WTC11 (cell line): ENCODE measurements around the gene PSMG2. TPM values are rescaled to one million over a fixed set of nuclear protein-coding genes. Genes with fewer than 3 reads are reported as not detected.

ENCODE experiments used
- ATAC-seq: fragments of 200-7000 bp; cut with Tn5 transposase; 2 replicates; pipeline ENCODE4 v1.10.0; 2021; ENCODE audit warnings: mild to moderate bottlenecking, moderate library complexity
- CTCF ChIA-PET: fragments of 300-600 bp; sonication (Branson Sonifier 250); formaldehyde crosslinking; loops from one replicate; lab custom pipeline; 2021; ENCODE audit warnings: antibody characterized with exemption; lab: Charles Lee
- POLR2A ChIA-PET: fragments of 350-600 bp; sonication (Branson Sonifier 250); formaldehyde crosslinking; loops from one replicate; lab custom pipeline; 2021; ENCODE audit warnings: antibody characterized with exemption; lab: Charles Lee
- DNase-seq: peaks from one replicate; pipeline ENCODE4 v3.0.0; 2021; ENCODE audit warnings: low spot score
- H3K27ac Mint-ChIP-seq: 2 replicates; pipeline ENCODE4 v1.8.0; 2021; ENCODE audit warnings: mixed read lengths
- H3K27me3 Mint-ChIP-seq: 2 replicates; pipeline ENCODE4 v1.8.0; 2021; ENCODE audit warnings: low read depth, mild to moderate bottlenecking, moderate library complexity, mixed read lengths
- H3K36me3 Mint-ChIP-seq: 2 replicates; pipeline ENCODE4 v1.8.0; 2021; ENCODE audit warnings: mixed read lengths
- H3K4me1 Mint-ChIP-seq: 2 replicates; pipeline ENCODE4 v1.8.0; 2022; ENCODE audit warnings: mixed read lengths
- H3K4me3 Mint-ChIP-seq: 2 replicates; pipeline ENCODE4 v1.8.0; 2021; ENCODE audit warnings: mild to moderate bottlenecking, moderate library complexity, mixed read lengths
- H3K9me3 Mint-ChIP-seq: 2 replicates; pipeline ENCODE4 v1.8.0; 2021; ENCODE audit warnings: mixed read lengths
- FOXK1 ChIP-seq: sonication (generic); formaldehyde crosslinking; IDR thresholded peaks from 2 replicates; pipeline ENCODE4 v1.8.0; 2022; ENCODE audit warnings: mild to moderate bottlenecking, moderate library complexity, missing genetic modification reagents
- IRF2 ChIP-seq: sonication (generic); formaldehyde crosslinking; IDR thresholded peaks from 2 replicates; pipeline ENCODE4 v1.8.0; 2022; ENCODE audit warnings: low read depth, missing genetic modification reagents, borderline replicate concordance
- KAT7 ChIP-seq: sonication (generic); formaldehyde crosslinking; IDR thresholded peaks from 2 replicates; pipeline ENCODE4 v1.8.1; 2023; ENCODE audit warnings: missing genetic modification reagents, mild to moderate bottlenecking, borderline replicate concordance
- PRRX2 ChIP-seq: fragments of 250-450 bp; sonication (Bioruptor Pico); IDR thresholded peaks from 2 replicates; pipeline ENCODE4 v1.8.0; 2021; ENCODE audit warnings: mild to moderate bottlenecking
- SP1 ChIP-seq: sonication (generic); formaldehyde crosslinking; conservative IDR thresholded peaks from 2 replicates; pipeline ENCODE4 v1.8.1; 2022; ENCODE audit warnings: missing genetic modification reagents
- ZNF138 ChIP-seq: sonication (generic); formaldehyde crosslinking; conservative IDR thresholded peaks from 2 replicates; pipeline ENCODE4 v1.8.1; 2022; ENCODE audit warnings: mild to moderate bottlenecking, moderate library complexity, missing genetic modification reagents
- ZNF232 ChIP-seq: sonication (generic); formaldehyde crosslinking; IDR thresholded peaks from 2 replicates; pipeline ENCODE4 v1.8.0; 2022; ENCODE audit warnings: mild to moderate bottlenecking, missing genetic modification reagents
- total RNA-seq: library from RNA; stranded (reverse); gene quantifications from 3 replicates; pipeline ENCODE4 v1.2.3, GENCODE V29; 2021
- TF ChIP-seq, protein P1 (sequence below): sonication (generic); formaldehyde crosslinking; conservative IDR thresholded peaks from 2 replicates; pipeline ENCODE4 v1.8.1; 2023; ENCODE audit warnings: mild to moderate bottlenecking, low read depth, missing genetic modification reagents, moderate library complexity
- TF ChIP-seq, protein P2 (sequence below): fragments of 250-450 bp; sonication (Bioruptor Pico); IDR thresholded peaks from 2 replicates; pipeline ENCODE4 v1.9.0; 2021; ENCODE audit warnings: mild to moderate bottlenecking
- TF ChIP-seq, protein P3 (sequence below): sonication (generic); formaldehyde crosslinking; IDR thresholded peaks from 2 replicates; pipeline ENCODE4 v1.8.0; 2022; ENCODE audit warnings: mild to moderate bottlenecking, missing genetic modification reagents
- TF ChIP-seq, protein P4 (sequence below): sonication (generic); formaldehyde crosslinking; IDR thresholded peaks from 2 replicates; pipeline ENCODE4 v1.8.0; 2022; ENCODE audit warnings: mild to moderate bottlenecking, missing genetic modification reagents
- TF ChIP-seq, protein P5 (sequence below): sonication (generic); formaldehyde crosslinking; IDR thresholded peaks from 2 replicates; pipeline ENCODE4 v1.8.1; 2022; ENCODE audit warnings: low read depth, missing genetic modification reagents, borderline replicate concordance
- TF ChIP-seq, protein P6 (sequence below): fragments of 250-450 bp; sonication (Bioruptor Pico); IDR thresholded peaks from 2 replicates; pipeline ENCODE4 v1.8.0; 2021; ENCODE audit warnings: mild to moderate bottlenecking
- TF ChIP-seq, protein P7 (sequence below): sonication (generic); formaldehyde crosslinking; IDR thresholded peaks from 2 replicates; pipeline ENCODE4 v1.8.1; 2022; ENCODE audit warnings: missing genetic modification reagents, borderline replicate concordance
- TF ChIP-seq, protein P8 (sequence below): sonication (generic); formaldehyde crosslinking; IDR thresholded peaks from 2 replicates; pipeline ENCODE4 v1.8.0; 2022; ENCODE audit warnings: missing genetic modification reagents
- TF ChIP-seq, protein P9 (sequence below): fragments of 250-450 bp; sonication (Bioruptor Pico); IDR thresholded peaks from 2 replicates; pipeline ENCODE4 v1.9.0; 2021; ENCODE audit warnings: mild to moderate bottlenecking, borderline replicate concordance

PSMG2 gene
- total RNA-seq, 1 experiment from 2014 or later: 78.9 TPM

DNA sequence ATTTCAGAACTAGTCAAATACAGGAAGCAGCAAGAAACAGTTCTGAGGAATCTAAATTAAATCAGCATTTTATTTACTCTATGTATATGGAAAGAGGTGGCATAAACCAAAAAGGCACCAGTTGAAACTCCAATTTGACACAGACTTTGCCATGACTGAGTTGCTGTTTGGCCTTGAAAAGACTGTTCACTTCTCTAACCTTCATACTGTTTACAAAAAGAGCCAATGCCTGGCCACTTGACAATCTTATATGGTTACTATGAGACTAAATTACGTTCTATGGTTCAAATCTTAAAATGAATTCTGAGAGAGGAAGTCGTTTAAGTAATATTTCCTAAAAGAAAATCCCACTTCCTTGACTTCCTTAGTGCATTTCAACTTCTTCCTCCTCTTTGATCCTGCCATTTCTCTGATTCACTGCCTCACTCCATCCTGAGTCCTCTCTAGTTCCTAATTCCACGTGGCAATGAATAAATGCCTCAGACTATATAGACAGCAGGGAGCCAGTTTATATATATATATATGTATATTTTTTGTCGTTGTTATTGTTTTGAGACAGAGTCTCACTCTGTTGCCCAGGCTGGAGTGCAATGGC, 13.5 kb upstream of the PSMG2 start:
- ATAC-seq: no peak
- Mint-ChIP-seq H3K27me3 (no peaks in the 10 kb centered on the region), H3K9me3 (no peaks in the 10 kb centered on the region), H3K36me3 (peaks cover 11% of the 10 kb centered on the region), H3K4me3 (no peak overlapping the region), H3K27ac (peak overlapping the region; percentile 70; the same call in 1 of the 2 replicates), H3K4me1 (no peaks in the 10 kb centered on the region)
- POLR2A ChIA-PET: no interaction called here
- TF ChIP-seq IRF2 (CRISPR knock-in tag) (no peak), KAT7 (no peak), FOXK1 (CRISPR knock-in tag) (no peak), ZNF232 (CRISPR knock-in tag) (no peak), ZNF138 (CRISPR knock-in tag) (no peak), PRRX2 (CRISPR knock-in tag) (no peak), SP1 (no peak)
- TF ChIP-seq, protein P1, sequence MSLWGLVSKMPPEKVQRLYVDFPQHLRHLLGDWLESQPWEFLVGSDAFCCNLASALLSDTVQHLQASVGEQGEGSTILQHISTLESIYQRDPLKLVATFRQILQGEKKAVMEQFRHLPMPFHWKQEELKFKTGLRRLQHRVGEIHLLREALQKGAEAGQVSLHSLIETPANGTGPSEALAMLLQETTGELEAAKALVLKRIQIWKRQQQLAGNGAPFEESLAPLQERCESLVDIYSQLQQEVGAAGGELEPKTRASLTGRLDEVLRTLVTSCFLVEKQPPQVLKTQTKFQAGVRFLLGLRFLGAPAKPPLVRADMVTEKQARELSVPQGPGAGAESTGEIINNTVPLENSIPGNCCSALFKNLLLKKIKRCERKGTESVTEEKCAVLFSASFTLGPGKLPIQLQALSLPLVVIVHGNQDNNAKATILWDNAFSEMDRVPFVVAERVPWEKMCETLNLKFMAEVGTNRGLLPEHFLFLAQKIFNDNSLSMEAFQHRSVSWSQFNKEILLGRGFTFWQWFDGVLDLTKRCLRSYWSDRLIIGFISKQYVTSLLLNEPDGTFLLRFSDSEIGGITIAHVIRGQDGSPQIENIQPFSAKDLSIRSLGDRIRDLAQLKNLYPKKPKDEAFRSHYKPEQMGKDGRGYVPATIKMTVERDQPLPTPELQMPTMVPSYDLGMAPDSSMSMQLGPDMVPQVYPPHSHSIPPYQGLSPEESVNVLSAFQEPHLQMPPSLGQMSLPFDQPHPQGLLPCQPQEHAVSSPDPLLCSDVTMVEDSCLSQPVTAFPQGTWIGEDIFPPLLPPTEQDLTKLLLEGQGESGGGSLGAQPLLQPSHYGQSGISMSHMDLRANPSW (CRISPR knock-in tag): no peak
- TF ChIP-seq, protein P2, sequence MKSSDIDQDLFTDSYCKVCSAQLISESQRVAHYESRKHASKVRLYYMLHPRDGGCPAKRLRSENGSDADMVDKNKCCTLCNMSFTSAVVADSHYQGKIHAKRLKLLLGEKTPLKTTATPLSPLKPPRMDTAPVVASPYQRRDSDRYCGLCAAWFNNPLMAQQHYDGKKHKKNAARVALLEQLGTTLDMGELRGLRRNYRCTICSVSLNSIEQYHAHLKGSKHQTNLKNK (CRISPR knock-in tag): no peak
- TF ChIP-seq, protein P3, sequence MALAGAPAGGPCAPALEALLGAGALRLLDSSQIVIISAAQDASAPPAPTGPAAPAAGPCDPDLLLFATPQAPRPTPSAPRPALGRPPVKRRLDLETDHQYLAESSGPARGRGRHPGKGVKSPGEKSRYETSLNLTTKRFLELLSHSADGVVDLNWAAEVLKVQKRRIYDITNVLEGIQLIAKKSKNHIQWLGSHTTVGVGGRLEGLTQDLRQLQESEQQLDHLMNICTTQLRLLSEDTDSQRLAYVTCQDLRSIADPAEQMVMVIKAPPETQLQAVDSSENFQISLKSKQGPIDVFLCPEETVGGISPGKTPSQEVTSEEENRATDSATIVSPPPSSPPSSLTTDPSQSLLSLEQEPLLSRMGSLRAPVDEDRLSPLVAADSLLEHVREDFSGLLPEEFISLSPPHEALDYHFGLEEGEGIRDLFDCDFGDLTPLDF (CRISPR knock-in tag): no peak
- TF ChIP-seq, protein P4, sequence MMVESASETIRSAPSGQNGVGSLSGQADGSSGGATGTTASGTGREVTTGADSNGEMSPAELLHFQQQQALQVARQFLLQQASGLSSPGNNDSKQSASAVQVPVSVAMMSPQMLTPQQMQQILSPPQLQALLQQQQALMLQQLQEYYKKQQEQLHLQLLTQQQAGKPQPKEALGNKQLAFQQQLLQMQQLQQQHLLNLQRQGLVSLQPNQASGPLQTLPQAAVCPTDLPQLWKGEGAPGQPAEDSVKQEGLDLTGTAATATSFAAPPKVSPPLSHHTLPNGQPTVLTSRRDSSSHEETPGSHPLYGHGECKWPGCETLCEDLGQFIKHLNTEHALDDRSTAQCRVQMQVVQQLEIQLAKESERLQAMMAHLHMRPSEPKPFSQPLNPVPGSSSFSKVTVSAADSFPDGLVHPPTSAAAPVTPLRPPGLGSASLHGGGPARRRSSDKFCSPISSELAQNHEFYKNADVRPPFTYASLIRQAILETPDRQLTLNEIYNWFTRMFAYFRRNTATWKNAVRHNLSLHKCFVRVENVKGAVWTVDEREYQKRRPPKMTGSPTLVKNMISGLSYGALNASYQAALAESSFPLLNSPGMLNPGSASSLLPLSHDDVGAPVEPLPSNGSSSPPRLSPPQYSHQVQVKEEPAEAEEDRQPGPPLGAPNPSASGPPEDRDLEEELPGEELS (CRISPR knock-in tag): no peak
- TF ChIP-seq, protein P5, sequence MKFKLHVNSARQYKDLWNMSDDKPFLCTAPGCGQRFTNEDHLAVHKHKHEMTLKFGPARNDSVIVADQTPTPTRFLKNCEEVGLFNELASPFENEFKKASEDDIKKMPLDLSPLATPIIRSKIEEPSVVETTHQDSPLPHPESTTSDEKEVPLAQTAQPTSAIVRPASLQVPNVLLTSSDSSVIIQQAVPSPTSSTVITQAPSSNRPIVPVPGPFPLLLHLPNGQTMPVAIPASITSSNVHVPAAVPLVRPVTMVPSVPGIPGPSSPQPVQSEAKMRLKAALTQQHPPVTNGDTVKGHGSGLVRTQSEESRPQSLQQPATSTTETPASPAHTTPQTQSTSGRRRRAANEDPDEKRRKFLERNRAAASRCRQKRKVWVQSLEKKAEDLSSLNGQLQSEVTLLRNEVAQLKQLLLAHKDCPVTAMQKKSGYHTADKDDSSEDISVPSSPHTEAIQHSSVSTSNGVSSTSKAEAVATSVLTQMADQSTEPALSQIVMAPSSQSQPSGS (CRISPR knock-in tag): no peak
- TF ChIP-seq, protein P6, sequence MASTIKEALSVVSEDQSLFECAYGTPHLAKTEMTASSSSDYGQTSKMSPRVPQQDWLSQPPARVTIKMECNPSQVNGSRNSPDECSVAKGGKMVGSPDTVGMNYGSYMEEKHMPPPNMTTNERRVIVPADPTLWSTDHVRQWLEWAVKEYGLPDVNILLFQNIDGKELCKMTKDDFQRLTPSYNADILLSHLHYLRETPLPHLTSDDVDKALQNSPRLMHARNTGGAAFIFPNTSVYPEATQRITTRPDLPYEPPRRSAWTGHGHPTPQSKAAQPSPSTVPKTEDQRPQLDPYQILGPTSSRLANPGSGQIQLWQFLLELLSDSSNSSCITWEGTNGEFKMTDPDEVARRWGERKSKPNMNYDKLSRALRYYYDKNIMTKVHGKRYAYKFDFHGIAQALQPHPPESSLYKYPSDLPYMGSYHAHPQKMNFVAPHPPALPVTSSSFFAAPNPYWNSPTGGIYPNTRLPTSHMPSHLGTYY: no peak
- TF ChIP-seq, protein P7, sequence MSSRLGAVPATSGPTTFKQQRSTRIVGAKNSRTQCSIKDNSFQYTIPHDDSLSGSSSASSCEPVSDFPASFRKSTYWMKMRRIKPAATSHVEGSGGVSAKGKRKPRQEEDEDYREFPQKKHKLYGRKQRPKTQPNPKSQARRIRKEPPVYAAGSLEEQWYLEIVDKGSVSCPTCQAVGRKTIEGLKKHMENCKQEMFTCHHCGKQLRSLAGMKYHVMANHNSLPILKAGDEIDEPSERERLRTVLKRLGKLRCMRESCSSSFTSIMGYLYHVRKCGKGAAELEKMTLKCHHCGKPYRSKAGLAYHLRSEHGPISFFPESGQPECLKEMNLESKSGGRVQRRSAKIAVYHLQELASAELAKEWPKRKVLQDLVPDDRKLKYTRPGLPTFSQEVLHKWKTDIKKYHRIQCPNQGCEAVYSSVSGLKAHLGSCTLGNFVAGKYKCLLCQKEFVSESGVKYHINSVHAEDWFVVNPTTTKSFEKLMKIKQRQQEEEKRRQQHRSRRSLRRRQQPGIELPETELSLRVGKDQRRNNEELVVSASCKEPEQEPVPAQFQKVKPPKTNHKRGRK (CRISPR knock-in tag): no peak
- TF ChIP-seq, protein P8, sequence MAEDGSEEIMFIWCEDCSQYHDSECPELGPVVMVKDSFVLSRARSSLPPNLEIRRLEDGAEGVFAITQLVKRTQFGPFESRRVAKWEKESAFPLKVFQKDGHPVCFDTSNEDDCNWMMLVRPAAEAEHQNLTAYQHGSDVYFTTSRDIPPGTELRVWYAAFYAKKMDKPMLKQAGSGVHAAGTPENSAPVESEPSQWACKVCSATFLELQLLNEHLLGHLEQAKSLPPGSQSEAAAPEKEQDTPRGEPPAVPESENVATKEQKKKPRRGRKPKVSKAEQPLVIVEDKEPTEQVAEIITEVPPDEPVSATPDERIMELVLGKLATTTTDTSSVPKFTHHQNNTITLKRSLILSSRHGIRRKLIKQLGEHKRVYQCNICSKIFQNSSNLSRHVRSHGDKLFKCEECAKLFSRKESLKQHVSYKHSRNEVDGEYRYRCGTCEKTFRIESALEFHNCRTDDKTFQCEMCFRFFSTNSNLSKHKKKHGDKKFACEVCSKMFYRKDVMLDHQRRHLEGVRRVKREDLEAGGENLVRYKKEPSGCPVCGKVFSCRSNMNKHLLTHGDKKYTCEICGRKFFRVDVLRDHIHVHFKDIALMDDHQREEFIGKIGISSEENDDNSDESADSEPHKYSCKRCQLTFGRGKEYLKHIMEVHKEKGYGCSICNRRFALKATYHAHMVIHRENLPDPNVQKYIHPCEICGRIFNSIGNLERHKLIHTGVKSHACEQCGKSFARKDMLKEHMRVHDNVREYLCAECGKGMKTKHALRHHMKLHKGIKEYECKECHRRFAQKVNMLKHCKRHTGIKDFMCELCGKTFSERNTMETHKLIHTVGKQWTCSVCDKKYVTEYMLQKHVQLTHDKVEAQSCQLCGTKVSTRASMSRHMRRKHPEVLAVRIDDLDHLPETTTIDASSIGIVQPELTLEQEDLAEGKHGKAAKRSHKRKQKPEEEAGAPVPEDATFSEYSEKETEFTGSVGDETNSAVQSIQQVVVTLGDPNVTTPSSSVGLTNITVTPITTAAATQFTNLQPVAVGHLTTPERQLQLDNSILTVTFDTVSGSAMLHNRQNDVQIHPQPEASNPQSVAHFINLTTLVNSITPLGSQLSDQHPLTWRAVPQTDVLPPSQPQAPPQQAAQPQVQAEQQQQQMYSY (CRISPR knock-in tag): no peak
- TF ChIP-seq, protein P9, sequence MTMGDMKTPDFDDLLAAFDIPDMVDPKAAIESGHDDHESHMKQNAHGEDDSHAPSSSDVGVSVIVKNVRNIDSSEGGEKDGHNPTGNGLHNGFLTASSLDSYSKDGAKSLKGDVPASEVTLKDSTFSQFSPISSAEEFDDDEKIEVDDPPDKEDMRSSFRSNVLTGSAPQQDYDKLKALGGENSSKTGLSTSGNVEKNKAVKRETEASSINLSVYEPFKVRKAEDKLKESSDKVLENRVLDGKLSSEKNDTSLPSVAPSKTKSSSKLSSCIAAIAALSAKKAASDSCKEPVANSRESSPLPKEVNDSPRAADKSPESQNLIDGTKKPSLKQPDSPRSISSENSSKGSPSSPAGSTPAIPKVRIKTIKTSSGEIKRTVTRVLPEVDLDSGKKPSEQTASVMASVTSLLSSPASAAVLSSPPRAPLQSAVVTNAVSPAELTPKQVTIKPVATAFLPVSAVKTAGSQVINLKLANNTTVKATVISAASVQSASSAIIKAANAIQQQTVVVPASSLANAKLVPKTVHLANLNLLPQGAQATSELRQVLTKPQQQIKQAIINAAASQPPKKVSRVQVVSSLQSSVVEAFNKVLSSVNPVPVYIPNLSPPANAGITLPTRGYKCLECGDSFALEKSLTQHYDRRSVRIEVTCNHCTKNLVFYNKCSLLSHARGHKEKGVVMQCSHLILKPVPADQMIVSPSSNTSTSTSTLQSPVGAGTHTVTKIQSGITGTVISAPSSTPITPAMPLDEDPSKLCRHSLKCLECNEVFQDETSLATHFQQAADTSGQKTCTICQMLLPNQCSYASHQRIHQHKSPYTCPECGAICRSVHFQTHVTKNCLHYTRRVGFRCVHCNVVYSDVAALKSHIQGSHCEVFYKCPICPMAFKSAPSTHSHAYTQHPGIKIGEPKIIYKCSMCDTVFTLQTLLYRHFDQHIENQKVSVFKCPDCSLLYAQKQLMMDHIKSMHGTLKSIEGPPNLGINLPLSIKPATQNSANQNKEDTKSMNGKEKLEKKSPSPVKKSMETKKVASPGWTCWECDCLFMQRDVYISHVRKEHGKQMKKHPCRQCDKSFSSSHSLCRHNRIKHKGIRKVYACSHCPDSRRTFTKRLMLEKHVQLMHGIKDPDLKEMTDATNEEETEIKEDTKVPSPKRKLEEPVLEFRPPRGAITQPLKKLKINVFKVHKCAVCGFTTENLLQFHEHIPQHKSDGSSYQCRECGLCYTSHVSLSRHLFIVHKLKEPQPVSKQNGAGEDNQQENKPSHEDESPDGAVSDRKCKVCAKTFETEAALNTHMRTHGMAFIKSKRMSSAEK (CRISPR knock-in tag): no peak
- CTCF ChIA-PET: no interaction called here
- DNase-seq: no peak
